Measurements from ENCODE around the gene RALGAPA2.
A peak's percentile ranks its signal among the peaks of the same experiment; 100 is the strongest.

Gene RALGAPA2

GRCh38 chr20:20593447-20594170 lies 118.8 kb downstream of the RALGAPA2 start:
- no peak overlapping the region for H3K27ac ChIP-seq (replicated peaks)
- TF ChIP-seq CTCF (IDR thresholded peaks at IDR 0.05; ENCODE audit: insufficient read depth, low read length): no peak
- TF ChIP-seq GABPA (IDR thresholded peaks at IDR 0.05; ENCODE audit: low read depth): no peak
- TF ChIP-seq REST (IDR thresholded peaks at IDR 0.05; ENCODE audit: insufficient replicate concordance, low read depth): no peak
- no peak for TF ChIP-seq SPI1 (IDR thresholded peaks at IDR 0.05; ENCODE audit: borderline replicate concordance, low read depth)
- no peak for TF ChIP-seq POLR2AphosphoS5 (IDR thresholded peaks at IDR 0.05; ENCODE audit: low read depth)

GRCh38 chr20:20585146-20585545 lies 127.3 kb downstream of the RALGAPA2 start:
- TF ChIP-seq GABPA (IDR thresholded peaks at IDR 0.05; ENCODE audit: low read depth): no peak
- TF ChIP-seq SPI1 (IDR thresholded peaks at IDR 0.05; ENCODE audit: borderline replicate concordance, low read depth): no peak
- no peak for TF ChIP-seq POLR2AphosphoS5 (IDR thresholded peaks at IDR 0.05; ENCODE audit: low read depth)
- TF ChIP-seq CTCF (IDR thresholded peaks at IDR 0.05; ENCODE audit: insufficient read depth, low read length): no peak
- no peak for TF ChIP-seq REST (IDR thresholded peaks at IDR 0.05; ENCODE audit: insufficient replicate concordance, low read depth)
- Histone ChIP-seq H3K4me3 (replicated peaks; ENCODE audit: insufficient read depth, low read length) (no peak overlapping the region), H3K27me3 (ENCODE audit: insufficient read depth, poor library complexity, severe bottlenecking) (no peaks in the 10 kb centered on the region), H3K27ac (replicated peaks) (no peak overlapping the region)
- DNase-seq (ENCODE audit: low read depth in 1 of 2, low spot score in 1 of 2): no peak

More at GRCh38 chr20:20593447-20594170, 118.8 kb downstream of the RALGAPA2 start:
- H3K4me3 ChIP-seq (replicated peaks; ENCODE audit: insufficient read depth, low read length): no peak overlapping the region
- no peaks in the 10 kb centered on the region for H3K27me3 ChIP-seq (ENCODE audit: insufficient read depth, poor library complexity, severe bottlenecking)
- peak in 1 of 2 experiments; percentile 15 for DNase-seq (ENCODE audit: low read depth in 1 of 2, low spot score in 1 of 2)

- no peak overlapping the region for H3K27ac ChIP-seq (replicated peaks)
- H3K4me3 ChIP-seq (replicated peaks; ENCODE audit: insufficient read depth, low read length): no peak overlapping the region
- H3K27me3 ChIP-seq (ENCODE audit: insufficient read depth, poor library complexity, severe bottlenecking): no peaks in the 10 kb centered on the region
- TF ChIP-seq SPI1 (IDR thresholded peaks at IDR 0.05; ENCODE audit: borderline replicate concordance, low read depth) (peak; percentile 44; the same call in 1 of the 2 replicates), REST (IDR thresholded peaks at IDR 0.05; ENCODE audit: insufficient replicate concordance, low read depth) (no peak), POLR2AphosphoS5 (IDR thresholded peaks at IDR 0.05; ENCODE audit: low read depth) (no peak), CTCF (IDR thresholded peaks at IDR 0.05; ENCODE audit: insufficient read depth, low read length) (no peak), GABPA (IDR thresholded peaks at IDR 0.05; ENCODE audit: low read depth) (no peak)
- no peak for DNase-seq (ENCODE audit: low read depth in 1 of 2, low spot score in 1 of 2)
Observed at GRCh38 chr20:20582734-20583133, 129.7 kb downstream of the RALGAPA2 start.

All from HL-60 (cell line).